Endothelial cell (in vitro differentiated cells): ENCODE results near the gene ADGRD2. TPM values are rescaled to one million over a fixed set of nuclear protein-coding genes. Genes with fewer than 3 reads are reported as not detected.

ENCODE experiments used
- DNase-seq: peaks from one replicate; pipeline ENCODE4 v3.0.0; 2021; ENCODE audit warnings: low spot score
- H3K27ac Mint-ChIP-seq: one replicate; pipeline ENCODE4 v1.8.0; 2021; ENCODE audit warnings: mixed read lengths, inconsistent platforms; ENCODE audit not compliant: unreplicated experiment
- H3K27me3 Mint-ChIP-seq: one replicate; pipeline ENCODE4 v1.8.0; 2021; ENCODE audit warnings: mild to moderate bottlenecking, moderate library complexity, mixed read lengths, inconsistent platforms; ENCODE audit not compliant: unreplicated experiment
- H3K36me3 Mint-ChIP-seq: one replicate; pipeline ENCODE4 v1.8.0; 2021; ENCODE audit warnings: mild to moderate bottlenecking, low read depth, mixed read lengths, inconsistent platforms; ENCODE audit not compliant: unreplicated experiment
- H3K4me1 Mint-ChIP-seq: one replicate; pipeline ENCODE4 v1.8.0; 2021; ENCODE audit warnings: mild to moderate bottlenecking, mixed read lengths, inconsistent platforms; ENCODE audit not compliant: unreplicated experiment
- H3K4me3 Mint-ChIP-seq: one replicate; pipeline ENCODE4 v1.8.0; 2021; ENCODE audit warnings: mild to moderate bottlenecking, mixed read lengths, inconsistent platforms; ENCODE audit not compliant: unreplicated experiment
- H3K9me3 Mint-ChIP-seq: one replicate; pipeline ENCODE4 v1.8.0; 2021; ENCODE audit warnings: mixed read lengths, inconsistent platforms; ENCODE audit not compliant: unreplicated experiment
- total RNA-seq: library from RNA; stranded (reverse); fragmentation: NEBNext Ultra II Directional; extraction: Animal tissue kit (Norgen Biotek cat#: 25700); gene quantifications from one replicate; pipeline ENCODE4 v1.2.1, GENCODE V29; 2021; ENCODE audit not compliant: unreplicated experiment
- TF ChIP-seq, protein P1 (sequence below): fragments of 200-600 bp; sonication (generic); IDR thresholded peaks from one replicate; pipeline ENCODE4 v1.5.0; 2021; ENCODE audit warnings: antibody characterized with exemption; ENCODE audit not compliant: unreplicated experiment

The ADGRD2 gene
- total RNA-seq, 1 donor from 2014 or later = not detected

DNA sequence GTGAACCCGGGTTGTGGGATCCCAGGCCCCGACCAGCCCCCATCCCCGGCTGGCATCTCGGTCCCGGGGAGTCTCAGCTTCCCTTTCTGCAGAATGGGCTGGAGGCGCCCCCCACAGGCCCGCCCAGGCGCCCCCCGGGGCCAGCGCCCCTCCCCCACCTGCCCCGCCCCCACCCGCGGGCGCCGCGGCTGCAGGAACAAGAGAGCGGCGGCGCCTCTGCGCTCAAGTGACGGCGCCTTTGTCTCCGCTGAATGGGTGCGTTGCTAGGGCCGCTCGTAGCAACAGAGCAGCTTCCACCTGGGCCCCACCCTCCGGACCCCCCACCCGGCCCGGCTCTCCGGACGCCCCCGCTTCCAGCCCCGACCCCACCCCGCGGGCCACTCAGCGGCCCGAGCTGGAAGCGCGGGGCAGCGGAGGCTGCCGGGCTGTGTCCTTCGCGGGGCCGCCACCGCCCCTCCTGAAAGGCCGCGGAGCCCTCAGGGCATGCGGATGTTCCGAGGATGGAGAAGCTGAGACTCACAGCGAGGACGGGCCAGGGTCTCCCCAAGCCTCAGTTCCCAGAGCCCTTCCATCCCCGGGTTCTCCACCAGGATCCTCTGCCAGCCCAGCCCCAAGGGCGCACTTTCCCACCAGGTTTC is 27.5 kb downstream of the ADGRD2 start:
- H3K27me3 Mint-ChIP-seq = peaks cover 14% of the 10 kb centered on the region
- no peak overlapping the region for H3K4me3 Mint-ChIP-seq
- no peak overlapping the region for H3K27ac Mint-ChIP-seq
- H3K4me1 Mint-ChIP-seq = no peaks in the 10 kb centered on the region
- H3K9me3 Mint-ChIP-seq = no peaks in the 10 kb centered on the region
- no peak for DNase-seq
- H3K36me3 Mint-ChIP-seq = no peaks in the 10 kb centered on the region
- TF ChIP-seq, protein P1, sequence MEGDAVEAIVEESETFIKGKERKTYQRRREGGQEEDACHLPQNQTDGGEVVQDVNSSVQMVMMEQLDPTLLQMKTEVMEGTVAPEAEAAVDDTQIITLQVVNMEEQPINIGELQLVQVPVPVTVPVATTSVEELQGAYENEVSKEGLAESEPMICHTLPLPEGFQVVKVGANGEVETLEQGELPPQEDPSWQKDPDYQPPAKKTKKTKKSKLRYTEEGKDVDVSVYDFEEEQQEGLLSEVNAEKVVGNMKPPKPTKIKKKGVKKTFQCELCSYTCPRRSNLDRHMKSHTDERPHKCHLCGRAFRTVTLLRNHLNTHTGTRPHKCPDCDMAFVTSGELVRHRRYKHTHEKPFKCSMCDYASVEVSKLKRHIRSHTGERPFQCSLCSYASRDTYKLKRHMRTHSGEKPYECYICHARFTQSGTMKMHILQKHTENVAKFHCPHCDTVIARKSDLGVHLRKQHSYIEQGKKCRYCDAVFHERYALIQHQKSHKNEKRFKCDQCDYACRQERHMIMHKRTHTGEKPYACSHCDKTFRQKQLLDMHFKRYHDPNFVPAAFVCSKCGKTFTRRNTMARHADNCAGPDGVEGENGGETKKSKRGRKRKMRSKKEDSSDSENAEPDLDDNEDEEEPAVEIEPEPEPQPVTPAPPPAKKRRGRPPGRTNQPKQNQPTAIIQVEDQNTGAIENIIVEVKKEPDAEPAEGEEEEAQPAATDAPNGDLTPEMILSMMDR = no peak

DNA sequence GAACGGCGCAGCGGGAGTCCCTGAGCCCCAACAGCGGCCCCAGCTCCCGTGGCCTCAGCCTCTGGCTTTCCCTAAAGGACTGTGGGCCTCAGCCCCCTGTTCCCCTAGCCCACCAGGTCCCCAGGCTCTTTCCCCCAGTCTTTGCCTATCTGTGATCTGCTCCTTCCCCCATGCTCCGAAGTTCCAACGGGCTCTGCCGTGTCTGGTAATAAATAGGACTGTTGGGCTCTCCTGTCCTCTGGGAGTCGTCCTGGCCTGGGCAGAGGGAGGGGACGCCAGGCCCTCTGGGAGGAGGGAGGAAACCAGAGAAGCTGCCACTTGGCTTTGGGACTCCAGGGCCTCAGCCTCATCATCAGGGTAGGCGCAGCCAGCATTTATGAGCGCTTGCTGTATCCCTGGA is 28.1 kb downstream of the ADGRD2 start:
- no peaks in the 10 kb centered on the region for H3K9me3 Mint-ChIP-seq
- H3K36me3 Mint-ChIP-seq = no peaks in the 10 kb centered on the region
- DNase-seq = no peak
- TF ChIP-seq, protein P1 = no peak
- H3K4me1 Mint-ChIP-seq = no peaks in the 10 kb centered on the region
- no peak overlapping the region for H3K27ac Mint-ChIP-seq
- H3K4me3 Mint-ChIP-seq = no peak overlapping the region
- H3K27me3 Mint-ChIP-seq = peaks cover 11% of the 10 kb centered on the region

DNA sequence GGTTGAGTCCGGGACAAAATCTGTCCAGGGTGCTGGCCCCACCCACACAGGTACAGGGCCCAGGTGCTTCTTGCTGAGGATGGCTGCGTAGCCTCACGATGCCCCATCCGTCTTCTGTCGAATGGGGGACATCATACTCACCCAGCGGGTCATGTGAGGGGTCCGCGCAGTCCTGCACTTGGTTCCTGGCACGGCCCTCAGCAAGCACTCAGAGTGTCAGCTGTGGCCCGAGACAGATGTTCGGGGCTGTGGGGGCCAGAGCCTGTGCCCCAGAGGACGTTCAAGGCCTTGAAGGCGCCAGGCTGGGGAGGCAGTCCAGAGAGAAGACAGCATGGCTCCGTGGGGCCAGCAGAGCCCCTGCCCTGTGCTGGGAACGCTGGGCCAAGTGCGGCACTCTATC is 29.1 kb downstream of the ADGRD2 start:
- Mint-ChIP-seq H3K4me1 (no peaks in the 10 kb centered on the region), H3K4me3 (no peak overlapping the region), H3K27ac (no peak overlapping the region), H3K36me3 (no peaks in the 10 kb centered on the region), H3K27me3 (peaks cover 7% of the 10 kb centered on the region), H3K9me3 (no peaks in the 10 kb centered on the region)
- TF ChIP-seq, protein P1 = no peak
- no peak for DNase-seq

DNA sequence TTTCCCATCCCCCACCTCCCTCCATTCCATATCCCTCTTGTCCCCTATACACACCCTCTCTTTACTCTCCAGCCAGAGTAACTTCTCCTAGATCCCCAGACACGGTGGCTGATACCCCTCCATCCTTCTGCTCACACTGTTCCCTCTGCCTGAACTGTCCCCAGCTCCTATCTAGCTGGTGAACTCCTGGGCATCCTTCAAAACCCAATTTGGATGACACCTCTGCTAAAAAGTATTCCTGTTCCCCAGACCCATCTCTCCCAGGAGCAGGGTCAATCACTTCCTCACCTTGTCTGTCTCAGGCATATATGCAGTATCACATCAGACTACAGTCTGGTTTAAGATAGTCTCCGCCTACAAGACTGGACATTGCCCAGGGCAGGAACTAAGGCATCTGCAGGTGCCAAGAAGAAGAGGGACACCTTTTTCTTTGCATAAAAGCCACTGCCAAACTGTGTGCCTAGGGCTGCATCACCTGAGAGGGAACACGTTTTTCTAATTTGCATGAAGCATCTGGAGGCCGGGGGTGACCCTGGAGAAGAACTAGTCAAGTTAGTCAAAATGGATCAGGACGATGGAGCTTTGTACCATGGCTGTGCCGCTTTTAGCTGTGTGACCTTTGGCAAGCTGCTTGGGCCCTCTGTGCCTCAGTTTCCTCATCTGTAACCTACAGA is 29.8 kb downstream of the ADGRD2 start:
- no peak for DNase-seq
- TF ChIP-seq, protein P1 = no peak
- no peak overlapping the region for H3K27ac Mint-ChIP-seq
- no peaks in the 10 kb centered on the region for H3K36me3 Mint-ChIP-seq
- no peaks in the 10 kb centered on the region for H3K4me1 Mint-ChIP-seq
- peaks cover 7% of the 10 kb centered on the region for H3K27me3 Mint-ChIP-seq
- no peaks in the 10 kb centered on the region for H3K9me3 Mint-ChIP-seq
- peak overlapping the region; percentile 8 for H3K4me3 Mint-ChIP-seq

GRCh38 chr9:124480621-124480981 is 30.4 kb downstream of the ADGRD2 start:
- H3K27ac Mint-ChIP-seq = no peak overlapping the region
- TF ChIP-seq, protein P1 = no peak
- H3K36me3 Mint-ChIP-seq = no peaks in the 10 kb centered on the region
- no peaks in the 10 kb centered on the region for H3K9me3 Mint-ChIP-seq
- peaks cover 10% of the 10 kb centered on the region for H3K27me3 Mint-ChIP-seq
- peak; percentile 63 for DNase-seq
- H3K4me3 Mint-ChIP-seq = no peak overlapping the region
- H3K4me1 Mint-ChIP-seq = no peaks in the 10 kb centered on the region
